CD14-positive monocyte (primary cell): Measurements from ENCODE around the gene XKR7. TPM values are rescaled to one million over a fixed set of nuclear protein-coding genes. Genes with fewer than 3 reads are reported as not detected.
A peak's percentile ranks its signal among the peaks of the same experiment; 100 is the strongest.
"Not testable (repeated sequence)": the region's sequence is repeated elsewhere in the genome, so short reads cannot be mapped to it uniquely, and the experiment has no call there.

Source experiments
- DNase-seq, 3 donors: peaks; one replicate each; pipeline ENCODE4 v3.0.0-alpha.2; 2011 to 2022
- H2AFZ ChIP-seq: 2 replicates; pipeline ENCODE4 v1.6.0; 2012; ENCODE audit warnings: mild to moderate bottlenecking, low read depth, low read length, inconsistent platforms; ENCODE audit not compliant: insufficient read depth, poor library complexity, severe bottlenecking
- H3K27ac ChIP-seq, 2 donors: 1 replicate in 1 of 2; 2 replicates in 1 of 2; pipeline ENCODE4 v1.5.1; 2012 to 2013; ENCODE audit warnings: low read length in 2 of 2, control low read depth in 1 of 2, inconsistent platforms in 1 of 2, low read depth in 1 of 2, mild to moderate bottlenecking in 1 of 2
- H3K27me3 ChIP-seq, 2 donors: one replicate each; pipeline versions ENCODE4 v1.6.0 to v1.6.1; 2011 to 2013; ENCODE audit warnings: low read length in 2 of 2; ENCODE audit not compliant: control insufficient read depth in 2 of 2, insufficient read depth in 2 of 2
- H3K36me3 ChIP-seq, 2 donors: replicated peaks in 1 of 2; 1 replicate in 1 of 2; 2 replicates in 1 of 2; pipeline versions ENCODE4 v1.5.1 to v1.6.1; 2012 to 2013; ENCODE audit warnings: low read length in 2 of 2, control low read depth in 1 of 2, inconsistent platforms in 1 of 2, mild to moderate bottlenecking in 1 of 2; ENCODE audit not compliant: insufficient read depth in 2 of 2, control insufficient read depth in 1 of 2
- H3K4me1 ChIP-seq, 2 donors: 1 replicate in 1 of 2; 2 replicates in 1 of 2; pipeline versions ENCODE4 v1.5.1 to v1.6.1; 2012 to 2013; ENCODE audit warnings: low read length in 2 of 2, control low read depth in 1 of 2, inconsistent platforms in 1 of 2, mild to moderate bottlenecking in 1 of 2, moderate library complexity in 1 of 2; ENCODE audit not compliant: insufficient read depth in 2 of 2, control insufficient read depth in 1 of 2
- H3K4me2 ChIP-seq: replicated peaks from 2 replicates; pipeline ENCODE3; 2012; ENCODE audit warnings: low read length, moderate library complexity, mild to moderate bottlenecking; ENCODE audit not compliant: poor library complexity, severe bottlenecking; ENCODE audit errors: extremely low read depth
- H3K4me3 ChIP-seq, 3 experiments: fragments of 200-600 bp in 1 of 3; sonication (generic) in 1 of 3; replicated peaks in 1 of 3; 1 replicate in 2 of 3; 2 replicates in 1 of 3; pipeline ENCODE4 v1.5.1; 2011 to 2013; ENCODE audit warnings: low read length in 3 of 3, mild to moderate bottlenecking in 3 of 3, control low read depth in 2 of 3, low read depth in 2 of 3, inconsistent platforms in 1 of 3, moderate library complexity in 1 of 3
- H3K79me2 ChIP-seq: 2 replicates; pipeline ENCODE4 v1.6.0; 2012; ENCODE audit warnings: mild to moderate bottlenecking, control low read depth, inconsistent platforms, low read length, moderate library complexity; ENCODE audit not compliant: insufficient read depth
- H3K9ac ChIP-seq: 2 replicates; pipeline ENCODE4 v1.6.0; 2017; ENCODE audit warnings: low read length, mild to moderate bottlenecking; ENCODE audit not compliant: insufficient read depth, poor library complexity, severe bottlenecking
- H3K9me3 ChIP-seq, 2 donors: replicated peaks in 1 of 2; 1 replicate in 1 of 2; 2 replicates in 1 of 2; pipeline versions ENCODE4 v1.5.1 to v1.6.1; 2012 to 2013; ENCODE audit warnings: low read length in 2 of 2, control low read depth in 1 of 2; ENCODE audit not compliant: control insufficient read depth in 1 of 2, insufficient read depth in 1 of 2
- H4K20me1 ChIP-seq: 2 replicates; pipeline ENCODE4 v1.6.0; 2012; ENCODE audit warnings: mild to moderate bottlenecking, low read length, control low read depth, moderate library complexity; ENCODE audit not compliant: insufficient read depth
- H3K27ac Mint-ChIP-seq, 7 donors: one replicate each; pipeline ENCODE4 v1.8.0; 2020; ENCODE audit warnings: mild to moderate bottlenecking in 7 of 7, mixed read lengths in 7 of 7, moderate library complexity in 6 of 7, inconsistent platforms in 2 of 7
- H3K27me3 Mint-ChIP-seq, 3 donors: one replicate each; pipeline ENCODE4 v1.8.0; 2021 to 2022; ENCODE audit warnings: low read depth in 3 of 3, mild to moderate bottlenecking in 3 of 3, mixed read lengths in 3 of 3, moderate library complexity in 3 of 3, inconsistent platforms in 1 of 3
- H3K36me3 Mint-ChIP-seq, 2 donors: one replicate each; pipeline ENCODE4 v1.8.0; 2020; ENCODE audit warnings: mixed read lengths in 2 of 2, inconsistent platforms in 1 of 2, mild to moderate bottlenecking in 1 of 2
- H3K4me1 Mint-ChIP-seq: one replicate; pipeline ENCODE4 v1.8.0; 2020; ENCODE audit warnings: mild to moderate bottlenecking, mixed read lengths
- H3K4me3 Mint-ChIP-seq, 2 donors: one replicate each; pipeline ENCODE4 v1.8.0; 2020; ENCODE audit warnings: mild to moderate bottlenecking in 2 of 2, mixed read lengths in 2 of 2, moderate library complexity in 1 of 2
- H3K9me3 Mint-ChIP-seq, 7 donors: one replicate each; pipeline ENCODE4 v1.8.0; 2020 to 2022; ENCODE audit warnings: mixed read lengths in 7 of 7, mild to moderate bottlenecking in 6 of 7, moderate library complexity in 6 of 7, inconsistent platforms in 2 of 7
- WGBS: methylation state at CpG from one replicate; pipeline ENCODE4 v1.1.5; 2013; ENCODE audit warnings: missing lambda C conversion rate; ENCODE audit not compliant: insufficient coverage; 5-methylcytosine and 5-hydroxymethylcytosine counted together
- intact Hi-C, 2 donors: fragments of 100-400 bp; cut with micrococcal nuclease; formaldehyde crosslinking; loops; one replicate each; pipeline versions ENCODE4 v1.15.0 to v1.15.1; 2023
- polyA plus RNA-seq, 3 donors: library from polyadenylated mRNA; depleted of rRNA in 1 of 3; unstranded in 2 of 3; stranded (reverse) in 1 of 3; fragments of 300-500 nt in 2 of 3; fragments of >200 nt in 1 of 3; fragmentation: Illumina TruSeq in 2 of 3; gene quantifications; 1 replicate in 2 of 3; 2 replicates in 1 of 3; pipeline ENCODE4 v1.2.3, GENCODE V29; 2012 to 2021
- TF ChIP-seq, protein P1 (sequence below): fragments of 200-600 bp; IDR thresholded peaks from one replicate; pipeline ENCODE4 v1.8.0; 2022; ENCODE audit warnings: antibody characterized with exemption, mild to moderate bottlenecking

Gene XKR7
- polyA plus RNA-seq, 3 donors, result 0.02 to 0.43 TPM; not detected in 1

DNA sequence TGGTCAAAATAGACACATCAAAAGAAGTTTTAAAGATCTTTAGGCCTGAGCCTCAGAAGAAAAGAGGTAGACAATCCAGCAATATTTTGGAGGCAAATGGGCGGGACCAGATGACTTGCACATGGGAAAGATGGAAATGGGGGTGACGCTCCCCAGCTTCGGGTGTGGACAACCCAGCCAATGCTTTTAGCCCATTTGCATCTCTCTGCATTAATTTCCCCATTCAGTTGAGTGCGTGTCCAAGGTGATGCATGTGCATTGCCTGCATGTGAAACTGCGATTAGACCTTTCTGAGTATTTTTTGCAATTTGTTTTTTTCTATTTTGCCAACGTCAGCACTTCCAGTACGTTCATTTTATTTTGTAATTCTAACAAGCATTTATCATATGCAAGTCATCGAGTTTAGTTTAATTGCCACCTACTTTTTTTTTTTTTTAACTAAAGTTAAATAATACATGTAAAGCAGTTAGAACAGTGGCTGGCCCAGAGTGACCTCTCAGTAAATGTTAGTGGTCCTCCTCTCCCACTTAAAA is 40.3 kb upstream of the XKR7 start:
- Histone ChIP-seq H2AFZ (no peak overlapping the region), H3K79me2 (no peaks in the 10 kb centered on the region), H3K27me3 (no peaks in the 10 kb centered on the region), H3K27ac (no peak overlapping the region), H3K36me3 (no peaks in the 10 kb centered on the region), H3K4me2 (no peak overlapping the region), H4K20me1 (no peaks in the 10 kb centered on the region), H3K9ac (no peak overlapping the region), H3K4me3 (no peak overlapping the region), H3K9me3 (no peaks in the 10 kb centered on the region), H3K4me1 (no peaks in the 10 kb centered on the region)
- intact Hi-C loops, result no loop called here
- WGBS, result 100% methylated on average over 1 of the region's 8 CpGs
- Mint-ChIP-seq H3K27ac (no peak overlapping the region), H3K36me3 (no peaks in the 10 kb centered on the region), H3K27me3 (peaks cover 3 to 11% (median 8%) of the 10 kb centered on the region in 3 donors), H3K4me3 (no peak overlapping the region), H3K4me1 (peaks cover 5% of the 10 kb centered on the region), H3K9me3 (no peaks in the 10 kb centered on the region)
- DNase-seq, result no peak
- TF ChIP-seq, protein P1, sequence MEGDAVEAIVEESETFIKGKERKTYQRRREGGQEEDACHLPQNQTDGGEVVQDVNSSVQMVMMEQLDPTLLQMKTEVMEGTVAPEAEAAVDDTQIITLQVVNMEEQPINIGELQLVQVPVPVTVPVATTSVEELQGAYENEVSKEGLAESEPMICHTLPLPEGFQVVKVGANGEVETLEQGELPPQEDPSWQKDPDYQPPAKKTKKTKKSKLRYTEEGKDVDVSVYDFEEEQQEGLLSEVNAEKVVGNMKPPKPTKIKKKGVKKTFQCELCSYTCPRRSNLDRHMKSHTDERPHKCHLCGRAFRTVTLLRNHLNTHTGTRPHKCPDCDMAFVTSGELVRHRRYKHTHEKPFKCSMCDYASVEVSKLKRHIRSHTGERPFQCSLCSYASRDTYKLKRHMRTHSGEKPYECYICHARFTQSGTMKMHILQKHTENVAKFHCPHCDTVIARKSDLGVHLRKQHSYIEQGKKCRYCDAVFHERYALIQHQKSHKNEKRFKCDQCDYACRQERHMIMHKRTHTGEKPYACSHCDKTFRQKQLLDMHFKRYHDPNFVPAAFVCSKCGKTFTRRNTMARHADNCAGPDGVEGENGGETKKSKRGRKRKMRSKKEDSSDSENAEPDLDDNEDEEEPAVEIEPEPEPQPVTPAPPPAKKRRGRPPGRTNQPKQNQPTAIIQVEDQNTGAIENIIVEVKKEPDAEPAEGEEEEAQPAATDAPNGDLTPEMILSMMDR, result no peak

DNA sequence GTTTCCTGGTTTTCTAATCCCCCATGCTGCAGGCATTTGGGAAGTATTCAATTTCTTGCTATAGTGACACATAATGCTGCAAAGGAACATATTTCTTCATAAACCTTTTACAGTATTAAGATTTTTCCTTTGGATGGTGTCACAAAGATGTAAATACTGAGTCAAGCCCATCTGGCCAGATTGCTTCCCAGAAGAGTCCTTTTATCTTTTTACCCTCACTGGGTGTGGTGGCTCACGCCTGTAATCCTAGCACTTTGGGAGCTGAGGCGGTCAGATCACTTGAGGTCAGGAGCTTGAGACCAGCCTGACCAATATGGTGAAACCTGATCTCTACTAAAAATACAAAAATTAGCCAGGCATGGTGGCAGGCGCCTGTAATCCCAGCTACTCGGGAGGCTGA is 38.3 kb upstream of the XKR7 start:
- H3K27ac Mint-ChIP-seq, result peak overlapping the region in 1 of 7 donors; percentile 72
- H3K36me3 Mint-ChIP-seq, H3K27me3 Mint-ChIP-seq, H4K20me1 ChIP-seq, H3K9me3 ChIP-seq, H2AFZ ChIP-seq, H3K4me3 ChIP-seq, H3K27ac ChIP-seq, intact Hi-C loops, H3K4me1 ChIP-seq, H3K4me1 Mint-ChIP-seq, H3K36me3 ChIP-seq, H3K79me2 ChIP-seq, H3K4me2 ChIP-seq, H3K9ac ChIP-seq, DNase-seq, H3K27me3 ChIP-seq, H3K9me3 Mint-ChIP-seq: not testable (repeated sequence)
- 100% methylated on average over 1 of the region's 4 CpGs for WGBS
- peak overlapping the region in 1 of 2 donors; percentile 37 for H3K4me3 Mint-ChIP-seq
